Parathyroid adenoma (tissue), 2 donors: ENCODE results near the gene AJAP1.

Experiments used
- H2AFZ ChIP-seq: fragments of 300-600 bp; sonication (generic); one replicate; pipeline ENCODE4 v1.7.0; 2017; ENCODE audit warnings: antibody characterized with exemption, mild to moderate bottlenecking
- H3K27ac ChIP-seq: fragments of 300-600 bp; sonication (generic); one replicate; pipeline ENCODE4 v1.7.0; 2017
- H3K27me3 ChIP-seq: fragments of 300-600 bp; sonication (generic); one replicate; pipeline ENCODE4 v1.7.0; 2017; ENCODE audit warnings: low read length; ENCODE audit not compliant: control insufficient read depth, insufficient read depth
- H3K36me3 ChIP-seq: fragments of 300-600 bp; sonication (generic); one replicate; pipeline ENCODE4 v1.7.0; 2017; ENCODE audit warnings: low read length; ENCODE audit not compliant: control insufficient read depth, insufficient read depth
- H3K4me1 ChIP-seq: fragments of 300-600 bp; sonication (generic); one replicate; pipeline ENCODE4 v1.7.0; 2017; ENCODE audit warnings: control low read depth
- H3K4me2 ChIP-seq: fragments of 300-600 bp; sonication (generic); one replicate; pipeline ENCODE4 v1.7.0; 2017; ENCODE audit warnings: low read length
- H3K4me3 ChIP-seq: fragments of 300-600 bp; sonication (generic); one replicate; pipeline ENCODE4 v1.7.0; 2017; ENCODE audit warnings: low read depth, low read length
- H3K79me2 ChIP-seq: fragments of 300-600 bp; sonication (generic); one replicate; pipeline ENCODE4 v1.7.0; 2017; ENCODE audit warnings: control low read depth
- H3K9ac ChIP-seq: fragments of 300-600 bp; sonication (generic); one replicate; pipeline ENCODE4 v1.7.0; 2017; ENCODE audit warnings: mild to moderate bottlenecking
- H3K9me3 ChIP-seq: fragments of 300-600 bp; sonication (generic); one replicate; pipeline ENCODE4 v1.7.0; 2017; ENCODE audit warnings: low read length; ENCODE audit not compliant: control insufficient read depth
- TF ChIP-seq, protein P1 (sequence below): fragments of 300-600 bp; sonication (generic); IDR thresholded peaks from one replicate; pipeline ENCODE4 v1.7.0; 2017; ENCODE audit warnings: antibody characterized with exemption, mild to moderate bottlenecking
- donor health status: primary hyperparathyroidism.

Gene AJAP1

DNA sequence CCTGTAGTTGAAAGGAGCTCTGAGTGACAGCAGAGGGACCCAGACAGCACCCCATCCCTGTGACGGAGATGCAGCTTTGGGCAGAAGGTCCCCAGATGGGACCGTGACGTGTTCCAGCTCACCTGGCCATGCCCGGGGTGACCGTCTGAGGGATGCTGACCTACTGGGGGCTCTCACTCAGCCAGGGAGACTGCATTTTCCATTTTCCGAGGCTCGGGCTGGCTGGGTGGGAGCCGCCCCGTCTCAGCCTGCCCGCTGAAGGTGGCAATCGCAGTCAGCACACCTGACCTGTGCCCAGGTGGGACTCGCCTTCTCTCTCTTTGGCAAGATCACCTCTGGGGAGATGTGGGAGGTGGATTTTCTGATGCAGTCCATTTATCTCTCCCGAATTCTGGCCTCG lies 127.2 kb downstream of the AJAP1 start:
- no peaks in the 10 kb centered on the region for H3K79me2 ChIP-seq
- TF ChIP-seq, protein P1, sequence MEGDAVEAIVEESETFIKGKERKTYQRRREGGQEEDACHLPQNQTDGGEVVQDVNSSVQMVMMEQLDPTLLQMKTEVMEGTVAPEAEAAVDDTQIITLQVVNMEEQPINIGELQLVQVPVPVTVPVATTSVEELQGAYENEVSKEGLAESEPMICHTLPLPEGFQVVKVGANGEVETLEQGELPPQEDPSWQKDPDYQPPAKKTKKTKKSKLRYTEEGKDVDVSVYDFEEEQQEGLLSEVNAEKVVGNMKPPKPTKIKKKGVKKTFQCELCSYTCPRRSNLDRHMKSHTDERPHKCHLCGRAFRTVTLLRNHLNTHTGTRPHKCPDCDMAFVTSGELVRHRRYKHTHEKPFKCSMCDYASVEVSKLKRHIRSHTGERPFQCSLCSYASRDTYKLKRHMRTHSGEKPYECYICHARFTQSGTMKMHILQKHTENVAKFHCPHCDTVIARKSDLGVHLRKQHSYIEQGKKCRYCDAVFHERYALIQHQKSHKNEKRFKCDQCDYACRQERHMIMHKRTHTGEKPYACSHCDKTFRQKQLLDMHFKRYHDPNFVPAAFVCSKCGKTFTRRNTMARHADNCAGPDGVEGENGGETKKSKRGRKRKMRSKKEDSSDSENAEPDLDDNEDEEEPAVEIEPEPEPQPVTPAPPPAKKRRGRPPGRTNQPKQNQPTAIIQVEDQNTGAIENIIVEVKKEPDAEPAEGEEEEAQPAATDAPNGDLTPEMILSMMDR: no peak
- no peaks in the 10 kb centered on the region for H3K4me1 ChIP-seq

DNA sequence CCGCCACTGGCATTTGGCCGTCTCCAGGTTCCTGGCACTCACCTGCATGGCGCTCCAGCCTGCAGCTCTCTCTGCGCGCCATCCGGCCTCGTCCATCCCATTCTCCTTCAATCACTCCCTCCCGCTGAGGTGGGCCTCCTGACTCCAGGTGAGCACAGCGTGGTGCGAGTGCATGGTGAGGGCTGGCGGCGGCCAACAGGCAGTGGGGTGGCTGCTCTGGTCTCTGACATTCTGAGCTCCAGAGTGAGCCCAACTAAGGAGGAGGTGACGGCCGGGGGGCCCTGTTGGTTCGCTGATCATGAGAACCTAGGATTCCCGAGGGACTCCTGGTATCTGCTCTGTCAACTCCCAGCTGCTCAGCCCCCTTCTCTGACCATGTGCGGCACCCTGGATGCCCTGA lies 130.4 kb downstream of the AJAP1 start:
- Histone ChIP-seq H3K4me3 (no peak overlapping the region), H3K36me3 (no peaks in the 10 kb centered on the region), H3K9ac (no peak overlapping the region), H3K9me3 (no peaks in the 10 kb centered on the region), H3K4me2 (no peak overlapping the region), H3K4me1 (no peaks in the 10 kb centered on the region), H2AFZ (no peak overlapping the region), H3K27me3 (no peaks in the 10 kb centered on the region), H3K79me2 (no peaks in the 10 kb centered on the region), H3K27ac (no peak overlapping the region)
- TF ChIP-seq, protein P1: no peak

More for the DNA sequence above, 127.2 kb downstream of the AJAP1 start:
- Histone ChIP-seq H3K4me2 (no peak overlapping the region), H3K9me3 (no peaks in the 10 kb centered on the region), H3K9ac (no peak overlapping the region), H3K4me3 (no peak overlapping the region), H3K27me3 (no peaks in the 10 kb centered on the region), H3K36me3 (no peaks in the 10 kb centered on the region), H3K27ac (no peak overlapping the region), H2AFZ (no peak overlapping the region)

DNA sequence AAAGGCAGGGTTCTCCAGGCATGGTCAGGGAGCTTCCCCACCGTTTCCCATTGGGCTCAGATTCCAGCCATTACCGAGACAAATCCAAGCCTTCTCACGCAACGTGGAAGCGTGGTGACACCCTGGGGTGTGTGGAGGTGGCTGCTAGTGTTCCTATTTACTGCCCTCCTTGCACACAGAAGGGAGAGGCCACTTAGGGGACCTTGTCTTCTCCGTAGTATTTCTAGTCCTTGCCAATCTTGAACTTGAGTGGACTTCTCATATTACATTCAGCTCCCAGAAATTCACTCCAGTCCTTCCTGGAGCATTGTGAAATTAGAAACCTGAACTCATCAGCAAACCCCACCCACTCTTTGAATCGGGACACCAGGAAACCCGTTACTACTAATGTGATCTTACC lies 131.6 kb downstream of the AJAP1 start:
- Histone ChIP-seq H3K4me1 (no peaks in the 10 kb centered on the region), H3K27me3 (no peaks in the 10 kb centered on the region), H3K27ac (no peak overlapping the region), H3K9ac (no peak overlapping the region), H3K4me3 (no peak overlapping the region), H3K9me3 (no peaks in the 10 kb centered on the region), H3K4me2 (no peak overlapping the region), H2AFZ (no peak overlapping the region), H3K79me2 (no peaks in the 10 kb centered on the region), H3K36me3 (no peaks in the 10 kb centered on the region)
- TF ChIP-seq, protein P1: no peak

DNA sequence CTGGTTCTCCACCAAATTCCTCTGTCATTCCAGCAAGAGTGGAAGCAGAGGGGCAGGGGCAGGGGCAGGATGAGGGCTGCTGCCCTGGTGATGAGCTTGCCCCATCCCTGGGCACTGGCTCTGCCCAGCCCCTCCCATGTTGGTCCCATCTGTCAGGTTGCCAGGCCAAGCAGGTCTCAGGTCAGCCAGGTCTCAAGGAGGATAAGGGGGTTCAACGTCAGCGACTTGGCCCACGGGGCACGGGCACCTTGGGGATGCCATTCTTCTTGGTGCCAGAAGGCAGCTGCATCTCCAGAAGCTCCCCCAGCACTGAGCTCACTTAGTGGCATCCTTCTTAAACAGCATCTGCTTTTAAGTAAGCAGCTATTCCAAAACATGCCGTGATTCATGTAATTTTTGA lies 133.1 kb downstream of the AJAP1 start:
- H3K27ac ChIP-seq: no peak overlapping the region
- H3K36me3 ChIP-seq: no peaks in the 10 kb centered on the region
- H3K4me2 ChIP-seq: no peak overlapping the region
- no peaks in the 10 kb centered on the region for H3K9me3 ChIP-seq
- TF ChIP-seq, protein P1: no peak
- H3K27me3 ChIP-seq: no peaks in the 10 kb centered on the region
- no peaks in the 10 kb centered on the region for H3K79me2 ChIP-seq
- no peaks in the 10 kb centered on the region for H3K4me1 ChIP-seq
- no peak overlapping the region for H3K4me3 ChIP-seq
- no peak overlapping the region for H3K9ac ChIP-seq
- no peak overlapping the region for H2AFZ ChIP-seq

DNA sequence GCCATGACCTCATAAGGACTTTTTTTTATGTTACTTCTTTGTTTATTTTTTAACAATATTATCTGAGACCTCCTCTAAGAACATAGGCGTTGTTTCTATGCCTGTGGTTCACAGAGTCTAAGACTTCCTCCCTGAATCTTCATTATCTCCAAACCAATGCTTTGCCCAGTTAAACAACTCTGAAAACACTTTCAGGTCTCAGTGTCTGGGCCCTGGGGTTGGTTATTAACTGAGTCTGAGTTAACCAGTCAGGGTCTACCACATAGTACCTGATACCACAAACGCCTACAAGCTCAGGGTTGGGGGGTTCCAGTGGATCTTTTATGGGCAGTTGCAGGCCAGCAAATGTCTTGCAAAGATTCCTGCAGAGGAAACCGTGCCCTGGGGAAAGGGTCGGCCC lies 138.2 kb downstream of the AJAP1 start:
- no peaks in the 10 kb centered on the region for H3K9me3 ChIP-seq

More for the DNA sequence above, 138.2 kb downstream of the AJAP1 start:
- no peak overlapping the region for H3K9ac ChIP-seq
- TF ChIP-seq, protein P1: no peak
- H3K79me2 ChIP-seq: no peaks in the 10 kb centered on the region
- no peaks in the 10 kb centered on the region for H3K4me1 ChIP-seq
- H3K27me3 ChIP-seq: no peaks in the 10 kb centered on the region
- H3K27ac ChIP-seq: no peak overlapping the region
- H3K4me3 ChIP-seq: no peak overlapping the region
- no peaks in the 10 kb centered on the region for H3K36me3 ChIP-seq
- H3K4me2 ChIP-seq: no peak overlapping the region
- H2AFZ ChIP-seq: no peak overlapping the region
